Calu3 (cell line): Measurements from ENCODE around the gene ANKRD33B. TPM values are rescaled to one million over a fixed set of nuclear protein-coding genes. Genes with fewer than 3 reads are reported as not detected.

Source experiments
- BruUV-seq: library from RNA; stranded (reverse); fragments of 400-500 nt; replicated peaks from 2 replicates; lab custom pipeline; 2021; lab: Mats Ljungman, UMichigan
- CTCF ChIA-PET: fragments of 300-600 bp; sonication (Branson Sonifier 250); formaldehyde crosslinking; loops from one replicate; lab custom pipeline; 2022; ENCODE audit warnings: antibody characterized with exemption; lab: Charles Lee
- DNase-seq: peaks from one replicate; pipeline ENCODE4 v3.0.0; 2022
- H3K27ac Mint-ChIP-seq: one replicate; pipeline ENCODE4 v1.8.0; 2022; ENCODE audit warnings: mixed read lengths; ENCODE audit not compliant: unreplicated experiment
- H3K27me3 Mint-ChIP-seq: one replicate; pipeline ENCODE4 v1.8.0; 2022; ENCODE audit warnings: mixed read lengths; ENCODE audit not compliant: unreplicated experiment
- H3K36me3 Mint-ChIP-seq: one replicate; pipeline ENCODE4 v1.8.0; 2022; ENCODE audit warnings: mild to moderate bottlenecking, moderate library complexity, mixed read lengths; ENCODE audit not compliant: insufficient read depth, unreplicated experiment
- H3K4me1 Mint-ChIP-seq: one replicate; pipeline ENCODE4 v1.8.0; 2022; ENCODE audit warnings: mild to moderate bottlenecking, low read depth, mixed read lengths; ENCODE audit not compliant: unreplicated experiment
- H3K4me3 Mint-ChIP-seq: one replicate; pipeline ENCODE4 v1.8.0; 2022; ENCODE audit warnings: mild to moderate bottlenecking, low read depth, moderate library complexity, mixed read lengths; ENCODE audit not compliant: unreplicated experiment
- H3K9me3 Mint-ChIP-seq: one replicate; pipeline ENCODE4 v1.8.0; 2022; ENCODE audit warnings: low read depth, mixed read lengths; ENCODE audit not compliant: unreplicated experiment
- intact Hi-C: fragments of 100-400 bp; cut with micrococcal nuclease; formaldehyde crosslinking; loops from one replicate; pipeline ENCODE4 v1.10.0; 2022; ENCODE audit not compliant: unreplicated experiment
- total RNA-seq: library from RNA; stranded (reverse); gene quantifications from 2 replicates; pipeline ENCODE4 v1.2.3, GENCODE V29; 2022
- TF ChIP-seq, protein P1 (sequence below): fragments of 200-600 bp; IDR thresholded peaks from one replicate; pipeline ENCODE4 v1.8.0; 2022; ENCODE audit warnings: antibody characterized with exemption; ENCODE audit not compliant: unreplicated experiment

Gene ANKRD33B
- total RNA-seq, 1 experiment from 2014 or later: 3.6 TPM

DNA sequence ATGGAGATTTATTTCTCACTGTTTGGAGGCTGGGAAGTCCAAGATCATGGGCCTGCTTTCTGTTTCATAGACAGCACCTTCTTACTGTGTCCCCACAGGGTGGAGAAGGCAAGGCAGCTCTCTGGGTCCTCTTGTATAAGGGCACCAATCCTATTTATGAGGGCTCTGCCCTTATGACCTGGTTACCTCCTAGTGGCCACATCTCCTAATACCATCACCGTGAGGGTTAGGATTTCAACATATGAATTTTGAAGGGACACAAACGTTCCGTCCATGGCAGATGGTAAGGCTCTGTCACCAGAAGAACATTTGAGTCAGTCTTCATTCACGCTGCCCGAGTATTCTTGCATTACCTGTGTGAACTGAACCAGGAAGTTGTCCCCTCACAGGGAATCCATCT is 48.4 kb downstream of the ANKRD33B start:
- Mint-ChIP-seq H3K27ac (no peak overlapping the region), H3K36me3 (no peaks in the 10 kb centered on the region), H3K4me1 (peaks cover 9% of the 10 kb centered on the region), H3K4me3 (no peak overlapping the region), H3K9me3 (no peaks in the 10 kb centered on the region), H3K27me3 (no peaks in the 10 kb centered on the region)
- BruUV-seq: no TSS peak
- no peak for DNase-seq
- TF ChIP-seq, protein P1, sequence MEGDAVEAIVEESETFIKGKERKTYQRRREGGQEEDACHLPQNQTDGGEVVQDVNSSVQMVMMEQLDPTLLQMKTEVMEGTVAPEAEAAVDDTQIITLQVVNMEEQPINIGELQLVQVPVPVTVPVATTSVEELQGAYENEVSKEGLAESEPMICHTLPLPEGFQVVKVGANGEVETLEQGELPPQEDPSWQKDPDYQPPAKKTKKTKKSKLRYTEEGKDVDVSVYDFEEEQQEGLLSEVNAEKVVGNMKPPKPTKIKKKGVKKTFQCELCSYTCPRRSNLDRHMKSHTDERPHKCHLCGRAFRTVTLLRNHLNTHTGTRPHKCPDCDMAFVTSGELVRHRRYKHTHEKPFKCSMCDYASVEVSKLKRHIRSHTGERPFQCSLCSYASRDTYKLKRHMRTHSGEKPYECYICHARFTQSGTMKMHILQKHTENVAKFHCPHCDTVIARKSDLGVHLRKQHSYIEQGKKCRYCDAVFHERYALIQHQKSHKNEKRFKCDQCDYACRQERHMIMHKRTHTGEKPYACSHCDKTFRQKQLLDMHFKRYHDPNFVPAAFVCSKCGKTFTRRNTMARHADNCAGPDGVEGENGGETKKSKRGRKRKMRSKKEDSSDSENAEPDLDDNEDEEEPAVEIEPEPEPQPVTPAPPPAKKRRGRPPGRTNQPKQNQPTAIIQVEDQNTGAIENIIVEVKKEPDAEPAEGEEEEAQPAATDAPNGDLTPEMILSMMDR: no peak
- CTCF ChIA-PET: interaction anchor here (1.2 kb wide), 1 partner anchor 12 kb away, joined by 3 read pairs; no protein-coding TSS in a partner anchor
- intact Hi-C loops: no loop called here

DNA sequence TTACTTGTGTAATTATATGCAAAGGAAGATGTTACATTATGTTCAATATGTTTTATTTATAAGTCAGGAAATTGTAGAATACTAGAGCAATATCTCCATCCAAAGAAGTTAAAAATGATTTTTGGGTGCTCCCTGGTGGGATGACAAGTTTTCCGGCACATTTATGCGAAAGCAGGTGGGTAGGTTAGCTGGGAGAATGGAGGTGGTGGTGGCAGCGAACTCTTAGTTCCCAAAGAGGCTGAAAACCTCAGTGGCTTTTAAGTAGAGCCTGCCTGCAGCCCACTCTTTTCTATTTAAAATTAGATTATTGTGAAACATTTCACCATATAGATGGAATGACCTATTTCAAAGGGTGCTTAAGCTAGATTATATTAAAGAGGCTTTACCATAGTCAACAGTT is 51.8 kb downstream of the ANKRD33B start:
- intact Hi-C loops: no loop called here
- no TSS peak for BruUV-seq
- TF ChIP-seq, protein P1: no peak
- Mint-ChIP-seq H3K9me3 (no peaks in the 10 kb centered on the region), H3K27me3 (no peaks in the 10 kb centered on the region), H3K27ac (no peak overlapping the region), H3K4me1 (peaks cover 9% of the 10 kb centered on the region), H3K36me3 (no peaks in the 10 kb centered on the region), H3K4me3 (no peak overlapping the region)
- no peak for DNase-seq
- CTCF ChIA-PET: interaction anchor here (0.6 kb wide), 1 partner anchor 19 kb away, joined by 3 read pairs; no protein-coding TSS in a partner anchor

DNA sequence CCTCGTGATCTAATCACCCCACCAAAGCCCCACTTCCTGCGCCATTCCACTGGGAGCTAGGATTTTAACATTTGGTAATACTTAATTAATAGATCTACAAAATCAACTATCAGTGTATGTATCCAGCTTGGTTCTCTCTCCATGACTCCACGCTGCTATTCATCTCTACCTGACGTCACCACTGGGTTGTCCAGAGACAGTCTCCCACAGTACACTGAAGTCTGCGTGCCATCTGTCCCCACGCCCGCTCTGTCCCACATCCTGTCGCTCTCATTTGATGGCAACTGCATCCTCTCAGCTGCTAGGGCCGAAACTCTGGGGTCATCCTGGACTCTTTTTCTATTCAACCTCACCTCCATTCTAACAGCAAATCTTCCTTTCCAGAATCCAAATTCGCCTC is 53.2 kb downstream of the ANKRD33B start:
- no peak overlapping the region for H3K27ac Mint-ChIP-seq
- H3K9me3 Mint-ChIP-seq: no peaks in the 10 kb centered on the region
- H3K36me3 Mint-ChIP-seq: no peaks in the 10 kb centered on the region
- no peak for DNase-seq
- H3K4me3 Mint-ChIP-seq: no peak overlapping the region
- no peaks in the 10 kb centered on the region for H3K4me1 Mint-ChIP-seq
- BruUV-seq: no TSS peak
- TF ChIP-seq, protein P1: no peak
- intact Hi-C loops: no loop called here
- CTCF ChIA-PET: no interaction called here
- H3K27me3 Mint-ChIP-seq: no peaks in the 10 kb centered on the region

DNA sequence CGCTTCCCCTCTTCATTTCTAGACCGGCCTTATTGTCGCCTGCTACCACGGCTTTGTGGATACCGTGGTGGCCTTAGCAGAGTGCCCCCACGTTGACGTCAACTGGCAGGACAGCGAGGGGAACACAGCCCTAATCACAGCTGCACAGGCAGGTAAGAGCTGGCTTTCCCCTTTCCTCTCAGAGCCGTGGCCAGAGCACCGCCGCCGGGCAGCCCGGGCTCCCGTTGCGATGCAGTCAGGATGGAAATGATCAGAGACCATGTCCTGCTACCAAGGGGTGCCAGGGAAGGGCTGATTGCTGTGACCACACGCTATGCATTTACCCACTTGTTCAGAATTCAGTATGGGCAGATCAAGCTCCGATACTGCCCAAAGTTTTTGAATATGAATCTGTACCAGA is 54.4 kb downstream of the ANKRD33B start:
- DNase-seq: no peak
- Mint-ChIP-seq H3K27ac (no peak overlapping the region), H3K36me3 (no peaks in the 10 kb centered on the region), H3K9me3 (no peaks in the 10 kb centered on the region), H3K4me3 (no peak overlapping the region), H3K27me3 (no peaks in the 10 kb centered on the region), H3K4me1 (no peaks in the 10 kb centered on the region)
- CTCF ChIA-PET: no interaction called here
- BruUV-seq: no TSS peak
- intact Hi-C loops: no loop called here
- TF ChIP-seq, protein P1: no peak
